Endothelial cell (in vitro differentiated cells): ENCODE measurements around the gene STARD7. TPM values are rescaled to one million over a fixed set of nuclear protein-coding genes. Genes with fewer than 3 reads are reported as not detected.

Experiments
- DNase-seq: peaks from one replicate; pipeline ENCODE4 v3.0.0; 2021; ENCODE audit warnings: low spot score
- H3K27ac Mint-ChIP-seq: one replicate; pipeline ENCODE4 v1.8.0; 2021; ENCODE audit warnings: mixed read lengths, inconsistent platforms; ENCODE audit not compliant: unreplicated experiment
- H3K27me3 Mint-ChIP-seq: one replicate; pipeline ENCODE4 v1.8.0; 2021; ENCODE audit warnings: mild to moderate bottlenecking, moderate library complexity, mixed read lengths, inconsistent platforms; ENCODE audit not compliant: unreplicated experiment
- H3K36me3 Mint-ChIP-seq: one replicate; pipeline ENCODE4 v1.8.0; 2021; ENCODE audit warnings: mild to moderate bottlenecking, low read depth, mixed read lengths, inconsistent platforms; ENCODE audit not compliant: unreplicated experiment
- H3K4me1 Mint-ChIP-seq: one replicate; pipeline ENCODE4 v1.8.0; 2021; ENCODE audit warnings: mild to moderate bottlenecking, mixed read lengths, inconsistent platforms; ENCODE audit not compliant: unreplicated experiment
- H3K4me3 Mint-ChIP-seq: one replicate; pipeline ENCODE4 v1.8.0; 2021; ENCODE audit warnings: mild to moderate bottlenecking, mixed read lengths, inconsistent platforms; ENCODE audit not compliant: unreplicated experiment
- H3K9me3 Mint-ChIP-seq: one replicate; pipeline ENCODE4 v1.8.0; 2021; ENCODE audit warnings: mixed read lengths, inconsistent platforms; ENCODE audit not compliant: unreplicated experiment
- CTCF ChIP-seq: fragments of 200-600 bp; sonication (generic); IDR thresholded peaks from one replicate; pipeline ENCODE4 v1.5.0; 2021; ENCODE audit warnings: antibody characterized with exemption; ENCODE audit not compliant: unreplicated experiment
- total RNA-seq: library from RNA; stranded (reverse); fragmentation: NEBNext Ultra II Directional; extraction: Animal tissue kit (Norgen Biotek cat#: 25700); gene quantifications from one replicate; pipeline ENCODE4 v1.2.1, GENCODE V29; 2021; ENCODE audit not compliant: unreplicated experiment

Gene STARD7
- total RNA-seq, 1 donor from 2014 or later = 83.4 TPM

GRCh38 chr2:96156011-96156820 lies 52.4 kb downstream of the STARD7 start:
- H3K4me1 Mint-ChIP-seq = peaks cover 6% of the 10 kb centered on the region
- TF ChIP-seq CTCF = no peak
- no peak overlapping the region for H3K4me3 Mint-ChIP-seq
- no peaks in the 10 kb centered on the region for H3K36me3 Mint-ChIP-seq
- no peak overlapping the region for H3K27ac Mint-ChIP-seq
- no peaks in the 10 kb centered on the region for H3K9me3 Mint-ChIP-seq
- peaks cover 6% of the 10 kb centered on the region for H3K27me3 Mint-ChIP-seq
- DNase-seq = no peak

GRCh38 chr2:96154506-96155380 lies 53.9 kb downstream of the STARD7 start:
- no peak for TF ChIP-seq CTCF
- H3K36me3 Mint-ChIP-seq = no peaks in the 10 kb centered on the region
- H3K4me3 Mint-ChIP-seq = no peak overlapping the region
- no peaks in the 10 kb centered on the region for H3K9me3 Mint-ChIP-seq
- H3K4me1 Mint-ChIP-seq = peaks cover 7% of the 10 kb centered on the region
- peaks cover 6% of the 10 kb centered on the region for H3K27me3 Mint-ChIP-seq
- H3K27ac Mint-ChIP-seq = no peak overlapping the region
- no peak for DNase-seq

GRCh38 chr2:96153991-96154431 lies 54.6 kb downstream of the STARD7 start:
- Mint-ChIP-seq H3K4me1 (peaks cover 7% of the 10 kb centered on the region), H3K27me3 (peaks cover 3% of the 10 kb centered on the region), H3K27ac (no peak overlapping the region), H3K36me3 (no peaks in the 10 kb centered on the region), H3K9me3 (no peaks in the 10 kb centered on the region), H3K4me3 (no peak overlapping the region)
- no peak for TF ChIP-seq CTCF
- no peak for DNase-seq

GRCh38 chr2:96153291-96153713 lies 55.3 kb downstream of the STARD7 start:
- Mint-ChIP-seq H3K4me3 (peak overlapping the region; percentile 29), H3K27me3 (peaks cover 3% of the 10 kb centered on the region), H3K27ac (no peak overlapping the region), H3K9me3 (no peaks in the 10 kb centered on the region), H3K36me3 (no peaks in the 10 kb centered on the region), H3K4me1 (peaks cover 7% of the 10 kb centered on the region)
- no peak for TF ChIP-seq CTCF
- DNase-seq = no peak
